ENCODE measurements around the gene ZNF512B. TPM values are rescaled to one million over a fixed set of nuclear protein-coding genes. Genes with fewer than 3 reads are reported as not detected.
A peak's percentile ranks its signal among the peaks of the same experiment; 100 is the strongest.
"Not testable (repeated sequence)": the region's sequence is repeated elsewhere in the genome, so short reads cannot be mapped to it uniquely, and the experiment has no call there.

The ZNF512B gene, protein sequence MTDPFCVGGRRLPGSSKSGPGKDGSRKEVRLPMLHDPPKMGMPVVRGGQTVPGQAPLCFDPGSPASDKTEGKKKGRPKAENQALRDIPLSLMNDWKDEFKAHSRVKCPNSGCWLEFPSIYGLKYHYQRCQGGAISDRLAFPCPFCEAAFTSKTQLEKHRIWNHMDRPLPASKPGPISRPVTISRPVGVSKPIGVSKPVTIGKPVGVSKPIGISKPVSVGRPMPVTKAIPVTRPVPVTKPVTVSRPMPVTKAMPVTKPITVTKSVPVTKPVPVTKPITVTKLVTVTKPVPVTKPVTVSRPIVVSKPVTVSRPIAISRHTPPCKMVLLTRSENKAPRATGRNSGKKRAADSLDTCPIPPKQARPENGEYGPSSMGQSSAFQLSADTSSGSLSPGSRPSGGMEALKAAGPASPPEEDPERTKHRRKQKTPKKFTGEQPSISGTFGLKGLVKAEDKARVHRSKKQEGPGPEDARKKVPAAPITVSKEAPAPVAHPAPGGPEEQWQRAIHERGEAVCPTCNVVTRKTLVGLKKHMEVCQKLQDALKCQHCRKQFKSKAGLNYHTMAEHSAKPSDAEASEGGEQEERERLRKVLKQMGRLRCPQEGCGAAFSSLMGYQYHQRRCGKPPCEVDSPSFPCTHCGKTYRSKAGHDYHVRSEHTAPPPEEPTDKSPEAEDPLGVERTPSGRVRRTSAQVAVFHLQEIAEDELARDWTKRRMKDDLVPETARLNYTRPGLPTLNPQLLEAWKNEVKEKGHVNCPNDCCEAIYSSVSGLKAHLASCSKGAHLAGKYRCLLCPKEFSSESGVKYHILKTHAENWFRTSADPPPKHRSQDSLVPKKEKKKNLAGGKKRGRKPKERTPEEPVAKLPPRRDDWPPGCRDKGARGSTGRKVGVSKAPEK
- total RNA-seq, result 10 to 100 TPM; 11.7 to 14.5 TPM
- long read RNA-seq, partial matches to known transcripts, result 6 of 13 reads
- long read RNA-seq, other reads (novel, unspliced or antisense), result 7 of 13 reads

DNA sequence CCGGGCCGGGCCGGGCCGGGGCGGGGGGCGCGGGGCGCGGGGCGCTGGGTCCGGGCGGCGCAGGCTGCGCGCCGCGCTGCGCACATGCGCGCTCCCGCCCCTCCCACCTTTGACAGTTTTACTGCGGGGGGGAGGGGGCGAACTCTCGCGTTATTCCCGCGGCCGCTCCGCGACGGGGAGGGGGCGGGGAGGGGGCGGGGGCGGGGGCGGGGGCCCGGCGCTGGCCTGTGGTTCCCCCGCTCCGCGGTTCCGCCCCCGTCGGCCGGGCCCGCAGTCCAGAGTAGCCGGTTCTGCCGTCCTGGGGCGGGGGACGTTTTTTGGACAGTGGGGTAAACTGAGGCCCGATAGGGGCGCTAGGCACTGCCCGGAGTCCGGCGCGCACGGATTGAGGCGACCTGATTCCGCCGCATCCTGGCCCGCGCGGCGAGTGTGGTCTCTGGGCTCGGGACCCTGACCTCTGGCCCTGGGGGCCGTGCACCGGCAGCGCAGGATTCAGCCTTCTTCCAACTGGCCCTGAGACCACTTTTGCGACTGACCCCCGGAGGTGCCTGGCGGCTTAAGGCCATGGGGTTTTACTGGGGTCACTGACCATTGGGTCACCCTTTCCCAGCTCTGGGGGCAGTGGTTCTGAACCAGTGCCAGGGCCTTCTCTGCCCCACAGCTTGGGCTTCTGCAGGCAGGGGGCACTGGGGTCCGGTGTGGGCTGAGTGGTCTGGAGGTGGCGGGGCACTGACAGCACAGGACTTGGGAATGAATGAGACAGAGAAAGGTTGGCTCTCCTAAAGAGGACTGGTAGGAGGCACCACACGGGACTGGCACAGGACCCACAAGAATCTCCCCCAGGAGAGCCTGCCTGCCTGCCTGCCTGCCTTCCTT is at the start of gene ZNF512B:
Gene ZNF512B, minus strand, starts transcription at position 93 of the 876 bp plus-strand sequence. CDS start 1,980 bp downstream, outside the sequence.
- intact Hi-C loops (cut with DNase I), result loop anchor here (5.0 kb wide), 3 partner anchors 63 to 433 kb away; partner anchors contain the start of gene PTK6 (in 1 of the 2)
- DNase-seq, result peak; percentile 82
- peak; percentile 43 to 64 for ATAC-seq

DNA sequence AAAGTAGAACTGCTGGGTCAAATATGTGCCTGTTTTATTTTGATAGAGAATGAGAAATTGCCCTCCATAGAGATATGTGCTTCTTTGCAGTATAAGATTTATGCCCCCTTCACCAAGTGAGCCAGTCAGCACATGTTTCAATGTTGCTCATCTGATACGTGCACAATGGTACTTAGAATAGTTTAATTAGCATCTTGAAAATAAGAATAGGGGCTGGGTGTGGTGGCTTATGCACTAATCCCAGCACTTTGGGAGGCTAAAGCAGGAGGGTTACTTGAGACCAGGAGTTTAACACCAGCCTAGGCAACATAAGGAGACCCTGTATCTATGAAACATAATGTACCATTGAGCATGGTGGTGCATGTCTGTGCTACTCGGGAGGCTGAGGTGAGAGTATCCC is 45.9 kb upstream of the ZNF512B start:
- ATAC-seq, result no peak
- intact Hi-C loops (cut with DNase I), result no loop called here
- DNase-seq, result no peak

DNA sequence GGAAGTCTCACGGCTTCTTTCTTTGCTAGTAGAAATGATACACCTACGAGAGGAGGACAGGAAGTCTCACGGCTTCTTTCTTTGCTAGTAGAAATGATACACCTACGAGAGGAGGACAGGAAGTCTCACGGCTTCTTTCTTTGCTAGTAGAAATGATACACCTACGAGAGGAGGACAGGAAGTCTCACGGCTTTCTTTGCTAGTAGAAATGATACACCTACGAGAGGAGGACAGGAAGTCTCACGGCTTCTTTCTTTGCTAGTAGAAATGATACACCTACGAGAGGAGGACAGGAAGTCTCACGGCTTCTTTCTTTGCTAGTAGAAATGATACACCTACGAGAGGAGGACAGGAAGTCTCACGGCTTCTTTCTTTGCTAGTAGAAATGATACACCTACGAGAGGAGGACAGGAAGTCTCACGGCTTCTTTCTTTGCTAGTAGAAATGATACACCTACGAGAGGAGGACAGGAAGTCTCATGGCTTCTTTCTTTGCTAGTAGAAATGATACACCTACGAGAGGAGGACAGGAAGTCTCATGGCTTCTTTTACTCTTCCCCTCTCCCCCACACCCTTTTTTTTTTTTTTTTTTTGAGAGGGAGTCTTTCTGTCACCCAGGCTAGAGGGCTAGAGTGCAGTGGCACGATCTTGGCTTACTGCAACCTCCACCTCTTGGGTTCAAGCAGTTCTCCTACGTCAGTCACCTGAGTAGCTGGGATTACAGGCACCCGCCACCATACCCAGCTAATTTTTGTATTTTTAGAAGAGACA is 42.8 kb upstream of the ZNF512B start:
- DNase-seq; intact Hi-C loops (cut with DNase I); ATAC-seq: not testable (repeated sequence)

- no peak for ATAC-seq
- intact Hi-C loops (cut with DNase I), result no loop called here
- no peak for DNase-seq
Measured at GRCh38 chr20:64011366-64011779, 41.6 kb upstream of the ZNF512B start.

DNA sequence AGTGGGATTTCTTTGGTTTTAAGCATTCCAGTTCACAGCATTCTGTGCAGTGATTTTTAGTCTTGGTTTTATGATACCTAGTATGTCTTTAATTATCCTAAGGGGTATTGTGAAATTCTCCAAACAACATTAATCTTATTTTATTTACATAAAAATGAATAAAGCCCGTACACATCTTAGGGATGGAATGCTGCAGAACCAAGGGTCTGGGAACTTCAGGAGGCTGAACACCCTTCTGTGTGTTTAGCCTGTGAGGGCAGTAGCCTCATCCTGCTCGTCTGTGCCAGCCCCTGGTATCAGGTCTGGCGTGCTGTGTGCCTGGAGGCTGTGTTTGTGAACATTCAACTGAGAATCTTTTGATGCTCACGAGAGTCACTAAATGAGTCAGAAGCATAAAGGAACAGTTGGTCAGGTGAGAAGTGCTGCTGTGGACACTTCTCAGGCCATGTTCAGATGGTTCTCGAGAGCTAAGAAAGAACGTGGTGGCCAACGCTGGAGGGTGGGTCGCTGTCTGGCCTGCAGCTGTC is 41.0 kb upstream of the ZNF512B start:
- DNase-seq (no peak), ATAC-seq (no peak)
- intact Hi-C loops (cut with DNase I), result no loop called here

DNA sequence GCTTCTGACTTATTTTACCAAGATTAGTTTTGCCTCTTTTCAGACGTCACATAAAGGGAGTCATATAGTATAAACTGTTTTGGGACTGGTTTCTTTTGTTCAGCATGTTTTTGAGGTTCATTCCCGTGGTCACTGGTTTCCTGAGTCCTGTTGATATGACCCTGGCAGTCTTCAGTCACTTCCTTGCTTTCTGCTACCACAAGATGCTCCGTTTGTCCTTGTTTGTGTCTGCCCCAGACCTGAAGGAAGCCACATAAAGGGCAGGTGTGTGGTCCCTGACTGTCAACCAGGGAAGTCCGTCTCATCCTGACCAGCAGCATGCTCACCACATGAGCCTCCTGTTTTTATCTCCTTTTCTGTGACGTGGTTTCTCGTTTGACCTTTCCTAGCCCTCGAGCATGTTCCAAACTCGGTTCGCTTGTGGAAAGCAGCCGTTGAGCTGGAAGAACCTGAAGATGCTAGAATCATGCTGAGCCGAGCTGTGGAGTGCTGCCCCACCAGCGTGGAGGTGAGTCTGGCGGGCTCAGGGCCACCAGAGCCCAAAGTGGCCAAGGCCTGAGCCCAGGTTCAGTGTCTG is 40.2 kb upstream of the ZNF512B start:
- DNase-seq (no peak), ATAC-seq (no peak)
- intact Hi-C loops (cut with DNase I), result no loop called here

- ATAC-seq, result no peak
- intact Hi-C loops (cut with DNase I), result no loop called here
- no peak for DNase-seq
Measured at GRCh38 chr20:64006902-64007301, 37.2 kb upstream of the ZNF512B start.

DNA sequence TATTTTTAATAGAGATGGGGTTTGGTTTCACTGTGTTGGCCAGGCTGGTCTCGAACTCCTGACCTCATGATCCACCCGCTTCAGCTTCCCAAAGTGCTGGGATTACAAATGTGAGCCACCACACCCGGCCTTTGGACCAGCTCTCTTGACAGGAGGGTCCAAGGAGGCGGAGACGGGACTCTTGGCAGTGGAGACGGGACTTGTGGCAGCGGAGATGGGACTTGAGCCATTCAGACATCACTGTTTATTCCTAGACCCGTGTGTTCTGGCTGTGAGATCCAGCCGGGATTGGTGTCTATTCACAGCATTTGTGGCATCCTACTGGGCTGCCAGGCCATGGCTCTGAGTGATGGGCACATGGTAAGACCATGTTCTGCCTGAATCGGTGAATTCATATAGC is 36.8 kb upstream of the ZNF512B start:
- ATAC-seq (no peak), DNase-seq (no peak)
- intact Hi-C loops (cut with DNase I), result no loop called here

- intact Hi-C loops (cut with DNase I), result no loop called here
- ATAC-seq (no peak), DNase-seq (no peak)
Measured at GRCh38 chr20:64005394-64005793, 35.7 kb upstream of the ZNF512B start.

- intact Hi-C loops (cut with DNase I), result no loop called here
- no peak for DNase-seq
- ATAC-seq, result no peak
Measured at GRCh38 chr20:64003960-64004725, 34.4 kb upstream of the ZNF512B start.

DNA sequence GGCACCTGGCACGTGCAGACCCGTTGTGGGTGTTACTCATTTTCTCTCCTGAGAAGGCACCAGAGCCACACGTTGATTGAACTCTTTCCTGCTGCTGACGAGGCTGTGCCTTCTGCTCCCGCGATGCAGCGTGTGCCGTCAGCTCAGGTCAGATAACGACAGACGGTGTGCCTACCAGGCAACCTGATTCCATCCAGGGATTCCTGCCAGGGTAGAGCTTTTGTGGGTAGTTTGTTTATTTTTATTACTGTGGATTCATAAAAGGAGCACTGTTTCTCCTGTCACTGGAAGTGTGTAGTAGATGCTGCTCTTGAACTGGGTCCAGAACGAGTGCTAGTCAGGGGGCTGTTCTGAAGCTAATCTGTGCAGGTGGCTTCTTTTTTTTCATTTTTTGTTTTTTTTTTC is 31.9 kb upstream of the ZNF512B start:
- no peak for ATAC-seq
- intact Hi-C loops (cut with DNase I), result no loop called here
- no peak for DNase-seq

DNA sequence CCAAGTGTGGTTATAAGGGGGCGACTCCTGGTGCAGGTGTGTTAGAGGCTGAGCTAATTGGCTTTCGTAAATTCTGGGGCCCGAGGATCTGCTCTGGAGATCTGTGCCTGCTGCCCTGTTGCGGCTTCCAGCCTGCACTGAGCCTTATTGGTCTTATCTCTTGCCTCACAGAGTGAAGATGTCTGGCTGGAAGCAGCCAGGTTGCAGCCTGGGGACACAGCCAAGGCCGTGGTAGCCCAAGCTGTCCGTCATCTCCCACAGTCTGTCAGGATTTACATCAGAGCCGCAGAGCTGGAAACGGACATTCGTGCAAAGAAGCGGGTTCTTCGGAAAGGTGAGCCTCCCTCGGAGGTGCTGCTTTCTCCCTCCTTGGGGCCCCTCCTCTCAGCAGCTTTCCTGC is 31.2 kb upstream of the ZNF512B start:
- ATAC-seq, result no peak
- intact Hi-C loops (cut with DNase I), result no loop called here
- DNase-seq, result no peak

- DNase-seq, result no peak
- ATAC-seq, result no peak
- intact Hi-C loops (cut with DNase I), result loop anchor here in 1 of 2 donors (5.0 kb wide), 1 partner anchor 74 kb away; no protein-coding TSS in a partner anchor
Measured at GRCh38 chr20:63982937-63983336, 13.2 kb upstream of the ZNF512B start.

GRCh38 chr20:63980806-63981728 is 11.3 kb upstream of the ZNF512B start, which contains the start of gene PRPF6:
Gene PRPF6, plus strand, starts transcription at chr20:63981132. Its CDS starts 114 bp downstream, at chr20:63981246.
- intact Hi-C loops (cut with DNase I), result loop anchor here in 1 of 2 donors (5.0 kb wide), 1 partner anchor 76 kb away; no protein-coding TSS in a partner anchor
- ATAC-seq (peak; percentile 91 to 92), DNase-seq (peak; percentile 96)

DNA sequence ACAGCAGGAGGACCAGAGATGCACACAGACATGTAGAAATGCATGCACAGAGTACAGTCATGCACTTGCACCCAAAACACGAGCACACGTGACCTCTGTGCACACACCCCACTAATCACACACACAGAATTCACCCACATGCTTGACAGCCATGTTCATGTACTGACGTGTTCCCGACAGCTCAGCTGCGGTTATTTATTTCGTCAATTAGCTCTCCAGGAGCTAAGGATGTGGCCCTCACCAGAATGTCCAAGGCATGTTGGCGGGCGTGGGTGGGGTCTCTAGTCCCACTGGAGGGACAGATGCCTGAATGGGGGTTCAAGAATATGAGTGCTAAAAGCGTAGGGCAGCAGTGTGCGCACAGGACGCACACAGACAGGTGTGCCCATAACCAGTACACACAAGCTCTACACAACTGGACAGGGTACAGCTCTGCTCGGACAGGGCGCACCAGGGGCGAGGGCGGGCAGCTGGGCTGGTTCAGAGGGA is 10.6 kb upstream of the ZNF512B start:
- intact Hi-C loops (cut with DNase I), result loop anchor here in 1 of 2 donors (5.0 kb wide), 1 partner anchor 77 kb away; no protein-coding TSS in a partner anchor
- DNase-seq (peak; percentile 19), ATAC-seq (peak; percentile 0 to 33)

All from left cardiac atrium (tissue), 4 donors.